Breast epithelium (tissue), 4 donors: ENCODE measurements around the gene GPR22. TPM values are rescaled to one million over a fixed set of nuclear protein-coding genes. Genes with fewer than 3 reads are reported as not detected.

Experiments used
- DNase-seq, 2 donors: peaks; one replicate each; pipeline ENCODE4 v3.0.0-alpha.2; 2019; ENCODE audit warnings: low spot score in 2 of 2
- H3K27ac ChIP-seq, 2 donors: fragments of 200-600 bp; sonication (generic) in 1 of 2; one replicate each; pipeline ENCODE4 v1.5.1; 2016 to 2019; ENCODE audit warnings: mild to moderate bottlenecking in 1 of 2
- H3K27me3 ChIP-seq, 2 donors: fragments of 200-600 bp; sonication (generic) in 1 of 2; one replicate each; pipeline versions ENCODE4 v1.5.1 to v1.6.0; 2017 to 2019; ENCODE audit warnings: control low read depth in 1 of 2, mild to moderate bottlenecking in 1 of 2
- H3K36me3 ChIP-seq: fragments of 200-600 bp; one replicate; pipeline ENCODE4 v1.5.1; 2019
- H3K4me1 ChIP-seq, 2 donors: fragments of 200-600 bp; sonication (generic); one replicate each; pipeline ENCODE4 v1.5.1; 2016 to 2019; ENCODE audit warnings: control low read depth in 1 of 2
- H3K4me3 ChIP-seq, 3 donors: fragments of 200-600 bp; sonication (generic); 1 replicate in 2 of 3; 2 replicates in 1 of 3; pipeline ENCODE4 v1.5.1; 2016 to 2019; ENCODE audit warnings: mild to moderate bottlenecking in 3 of 3, moderate library complexity in 2 of 3
- H3K9me3 ChIP-seq, 2 donors: fragments of 200-600 bp; sonication (generic) in 1 of 2; one replicate each; pipeline ENCODE4 v1.5.1; 2016 to 2019; ENCODE audit warnings: control low read depth in 1 of 2
- POLR2A ChIP-seq: fragments of 450-650 bp; IDR thresholded peaks from one replicate; pipeline ENCODE4 v1.6.1; 2016; ENCODE audit warnings: antibody characterized with exemption, mild to moderate bottlenecking, moderate library complexity
- POLR2AphosphoS5 ChIP-seq, 3 donors: sonication (generic); formaldehyde crosslinking; IDR thresholded peaks; one replicate each; pipeline ENCODE4 v1.6.1; 2017; ENCODE audit warnings: antibody characterized with exemption in 3 of 3
- intact Hi-C: fragments of 100-400 bp; cut with DNase I; formaldehyde crosslinking; loops from one replicate; pipeline ENCODE4 v1.15.1; 2023; ENCODE audit warnings: low total_unique reads
- total RNA-seq, 3 donors: library from RNA; depleted of rRNA; stranded (reverse); fragments of >200 nt; gene quantifications; one replicate each; pipeline ENCODE4 v1.1.0, GENCODE V29; 2016
- TF ChIP-seq, protein P1 (sequence below), 3 donors: fragments of 450-650 bp; IDR thresholded peaks; one replicate each; pipeline ENCODE4 v1.5.1; 2016 to 2017; ENCODE audit warnings: antibody characterized with exemption in 3 of 3, mild to moderate bottlenecking in 3 of 3, moderate library complexity in 3 of 3

The GPR22 gene
- total RNA-seq, 3 donors from 2014 or later, result not detected

DNA sequence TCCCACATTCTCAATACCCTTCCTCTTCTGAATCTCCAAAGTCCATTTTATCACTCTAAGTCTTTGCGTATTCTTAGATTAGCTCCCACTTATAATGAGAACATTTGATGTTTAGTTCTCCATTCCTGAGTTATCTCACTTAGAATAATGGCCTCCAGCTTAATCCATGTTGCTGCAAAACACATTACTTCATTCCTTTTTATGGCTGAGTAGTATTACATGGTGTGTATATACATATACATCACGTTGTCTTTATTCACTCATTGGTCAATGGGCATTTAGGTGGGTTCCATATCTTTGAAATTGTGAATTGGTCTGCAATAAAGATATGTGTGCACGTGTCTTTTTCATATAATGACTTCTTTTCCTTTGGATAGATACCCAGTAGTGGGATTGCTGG lies 32.3 kb downstream of the GPR22 start:
- TF ChIP-seq POLR2A, result no peak
- DNase-seq, result no peak
- no peak overlapping the region for H3K4me3 ChIP-seq
- intact Hi-C loops, result no loop called here
- H3K4me1 ChIP-seq, result peaks cover 0 to 7% of the 10 kb centered on the region in 2 donors
- H3K9me3 ChIP-seq, result no peaks in the 10 kb centered on the region
- no peak overlapping the region for H3K27ac ChIP-seq
- H3K27me3 ChIP-seq, result no peaks in the 10 kb centered on the region
- no peaks in the 10 kb centered on the region for H3K36me3 ChIP-seq

DNA sequence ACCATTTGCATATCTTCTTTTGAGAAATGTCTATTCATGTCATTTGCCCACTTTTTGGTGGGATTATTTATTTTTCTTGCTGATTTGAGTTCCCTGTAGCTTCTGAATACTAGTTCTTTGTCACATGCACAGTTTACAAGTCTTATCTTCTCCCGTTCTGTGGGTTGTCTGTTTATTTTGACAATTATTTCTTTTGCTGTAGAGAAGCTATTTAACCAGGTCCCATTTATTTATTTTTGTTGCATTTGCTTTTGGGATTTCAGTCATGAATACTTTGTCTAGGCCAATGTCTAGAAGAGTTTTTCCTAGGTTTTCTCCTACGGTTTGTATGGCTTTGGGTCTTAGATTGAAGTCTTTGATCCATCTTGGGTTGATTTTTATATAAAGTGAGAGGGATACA lies 32.9 kb downstream of the GPR22 start:
- no peak for DNase-seq
- intact Hi-C loops, result no loop called here

DNA sequence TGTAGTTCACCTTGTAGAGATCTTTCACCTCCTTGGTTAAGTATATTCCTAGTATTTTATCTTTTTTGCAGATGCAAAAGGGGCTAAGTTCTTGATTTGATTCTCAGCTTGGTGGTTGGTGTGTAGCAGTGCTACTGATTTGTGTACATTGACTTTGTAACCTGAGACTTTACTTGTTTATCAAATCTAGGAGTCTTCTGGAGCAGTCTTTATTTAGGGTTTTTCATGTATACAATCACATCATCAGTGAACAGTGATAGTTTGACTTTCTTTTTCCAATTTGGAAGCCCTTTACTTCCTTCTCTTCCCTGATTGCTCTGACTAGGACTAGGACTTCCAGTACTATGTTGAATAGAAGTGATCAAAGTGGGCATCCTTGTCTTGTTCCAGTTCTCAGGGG lies 33.8 kb downstream of the GPR22 start:
- DNase-seq, result no peak
- Histone ChIP-seq H3K4me1 (peaks cover 0 to 7% of the 10 kb centered on the region in 2 donors), H3K27me3 (no peaks in the 10 kb centered on the region), H3K36me3 (no peaks in the 10 kb centered on the region), H3K27ac (no peak overlapping the region), H3K9me3 (no peaks in the 10 kb centered on the region), H3K4me3 (no peak overlapping the region)
- no peak for TF ChIP-seq POLR2A
- intact Hi-C loops, result no loop called here

More for the DNA sequence above, 32.9 kb downstream of the GPR22 start:
- H3K4me3 ChIP-seq, result no peak overlapping the region
- peaks cover 0 to 7% of the 10 kb centered on the region in 2 donors for H3K4me1 ChIP-seq
- TF ChIP-seq POLR2A (no peak), POLR2AphosphoS5 (IDR thresholded peaks at IDR 0.05) (no peak)
- TF ChIP-seq, protein P1, sequence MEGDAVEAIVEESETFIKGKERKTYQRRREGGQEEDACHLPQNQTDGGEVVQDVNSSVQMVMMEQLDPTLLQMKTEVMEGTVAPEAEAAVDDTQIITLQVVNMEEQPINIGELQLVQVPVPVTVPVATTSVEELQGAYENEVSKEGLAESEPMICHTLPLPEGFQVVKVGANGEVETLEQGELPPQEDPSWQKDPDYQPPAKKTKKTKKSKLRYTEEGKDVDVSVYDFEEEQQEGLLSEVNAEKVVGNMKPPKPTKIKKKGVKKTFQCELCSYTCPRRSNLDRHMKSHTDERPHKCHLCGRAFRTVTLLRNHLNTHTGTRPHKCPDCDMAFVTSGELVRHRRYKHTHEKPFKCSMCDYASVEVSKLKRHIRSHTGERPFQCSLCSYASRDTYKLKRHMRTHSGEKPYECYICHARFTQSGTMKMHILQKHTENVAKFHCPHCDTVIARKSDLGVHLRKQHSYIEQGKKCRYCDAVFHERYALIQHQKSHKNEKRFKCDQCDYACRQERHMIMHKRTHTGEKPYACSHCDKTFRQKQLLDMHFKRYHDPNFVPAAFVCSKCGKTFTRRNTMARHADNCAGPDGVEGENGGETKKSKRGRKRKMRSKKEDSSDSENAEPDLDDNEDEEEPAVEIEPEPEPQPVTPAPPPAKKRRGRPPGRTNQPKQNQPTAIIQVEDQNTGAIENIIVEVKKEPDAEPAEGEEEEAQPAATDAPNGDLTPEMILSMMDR (IDR thresholded peaks at IDR 0.05), result no peak
- H3K27ac ChIP-seq, result no peak overlapping the region
- H3K27me3 ChIP-seq, result no peaks in the 10 kb centered on the region
- no peaks in the 10 kb centered on the region for H3K9me3 ChIP-seq
- no peaks in the 10 kb centered on the region for H3K36me3 ChIP-seq

DNA sequence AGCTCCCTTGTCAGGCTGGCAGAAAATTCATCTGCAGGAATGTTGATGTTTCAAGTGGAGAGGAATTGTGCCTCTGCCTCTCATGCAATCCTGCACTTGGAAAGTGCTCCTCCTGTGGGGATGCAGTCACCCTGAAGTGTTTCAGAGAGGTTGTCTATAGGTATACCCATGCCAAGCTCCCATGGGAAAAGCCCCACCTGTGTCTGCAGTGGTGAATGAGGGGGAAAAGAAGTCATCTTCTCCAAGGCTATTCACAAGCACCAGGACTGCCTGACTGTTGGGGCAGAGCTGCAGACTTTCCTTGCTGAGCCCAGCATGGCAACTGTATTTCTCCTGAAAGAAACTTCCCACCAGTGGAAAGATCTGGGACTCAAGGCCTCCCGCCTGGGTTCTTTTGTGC lies 35.5 kb downstream of the GPR22 start:
- intact Hi-C loops, result no loop called here
- Histone ChIP-seq H3K9me3 (no peaks in the 10 kb centered on the region), H3K4me1 (peaks cover 0 to 7% of the 10 kb centered on the region in 2 donors), H3K27me3 (no peaks in the 10 kb centered on the region), H3K36me3 (no peaks in the 10 kb centered on the region), H3K4me3 (no peak overlapping the region), H3K27ac (no peak overlapping the region)
- TF ChIP-seq, protein P1 (IDR thresholded peaks at IDR 0.05), result no peak
- no peak for TF ChIP-seq POLR2A
- no peak for TF ChIP-seq POLR2AphosphoS5 (IDR thresholded peaks at IDR 0.05)
- DNase-seq, result no peak

DNA sequence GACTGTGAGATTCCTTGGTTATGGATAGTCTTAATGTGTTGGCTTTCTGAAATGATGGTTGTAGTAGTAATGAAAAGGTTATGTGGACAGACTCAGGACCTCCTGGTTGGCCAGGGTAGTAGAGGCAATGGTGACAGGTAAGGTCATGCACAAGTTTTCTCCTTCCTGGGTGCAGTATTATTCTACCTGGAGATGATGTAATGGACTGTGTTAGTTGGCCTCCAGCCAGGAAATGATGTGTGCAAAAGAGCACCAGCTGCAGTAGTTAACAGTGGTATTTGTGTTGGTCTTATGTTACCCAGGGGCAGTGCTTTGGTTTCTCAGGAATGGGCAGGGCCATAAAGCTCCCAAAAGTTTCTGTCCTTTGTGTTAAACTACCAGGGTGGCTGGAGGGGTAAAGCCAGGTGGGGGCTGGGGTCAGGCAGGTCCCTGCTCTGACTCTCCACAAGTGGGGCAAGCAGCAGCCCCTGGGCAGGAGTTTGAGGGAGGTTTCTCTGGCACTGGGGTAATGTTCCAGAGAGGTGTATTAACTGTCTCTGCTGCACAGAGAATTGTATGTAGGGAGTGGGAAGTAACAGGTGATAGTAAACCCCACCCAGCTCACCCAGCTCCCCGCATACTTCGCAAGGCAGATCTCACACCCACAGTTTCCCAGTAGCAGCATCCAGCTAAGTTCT lies 36.3 kb downstream of the GPR22 start:
- Histone ChIP-seq H3K36me3 (no peaks in the 10 kb centered on the region), H3K9me3 (no peaks in the 10 kb centered on the region), H3K4me1 (peaks cover 0 to 7% of the 10 kb centered on the region in 2 donors), H3K27ac (peak overlapping the region; percentile 53 to 65), H3K4me3 (no peak overlapping the region), H3K27me3 (no peaks in the 10 kb centered on the region)
- DNase-seq, result peak in 1 of 2 donors; percentile 55
- intact Hi-C loops, result no loop called here
- TF ChIP-seq, protein P1 (IDR thresholded peaks at IDR 0.05), result no peak
- TF ChIP-seq POLR2AphosphoS5 (IDR thresholded peaks at IDR 0.05), result no peak
- TF ChIP-seq POLR2A, result no peak

DNA sequence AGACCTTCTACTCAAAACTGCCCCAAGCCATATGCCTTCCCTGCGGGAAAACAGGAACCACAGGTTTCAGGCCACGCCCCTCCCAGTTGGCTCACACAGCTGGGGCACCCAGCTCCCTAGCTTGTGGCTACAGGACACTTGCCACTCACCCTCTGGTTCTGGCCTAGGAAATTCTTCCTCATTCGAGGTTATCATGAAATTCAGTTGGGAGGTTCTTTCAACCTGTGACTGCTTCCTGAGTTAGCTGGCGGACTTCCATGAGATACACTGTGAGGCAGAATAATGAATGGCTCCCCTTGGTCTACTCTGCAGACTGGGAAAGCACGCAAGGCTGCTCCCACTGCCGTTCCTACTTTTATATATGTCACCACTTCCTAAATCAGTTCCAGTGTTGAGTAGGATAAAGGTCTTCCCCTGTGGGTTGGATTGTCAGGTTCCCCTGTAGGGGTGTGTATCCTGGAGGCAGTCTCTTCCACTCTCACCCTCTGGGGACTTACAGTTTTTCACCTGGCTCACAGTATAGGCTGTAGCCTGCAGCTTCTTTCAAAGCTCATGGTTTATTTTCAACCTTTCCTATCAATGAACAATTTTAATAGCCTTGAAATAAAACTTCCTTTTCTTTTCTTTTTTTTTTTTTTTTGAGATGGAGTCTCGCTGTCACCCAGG lies 37.0 kb downstream of the GPR22 start:
- DNase-seq, result peak; percentile 45 to 68

More for the DNA sequence above, 37.0 kb downstream of the GPR22 start:
- TF ChIP-seq POLR2A (no peak), POLR2AphosphoS5 (IDR thresholded peaks at IDR 0.05) (no peak)
- TF ChIP-seq, protein P1 (IDR thresholded peaks at IDR 0.05), result no peak
- Histone ChIP-seq H3K4me1 (peaks cover 0 to 7% of the 10 kb centered on the region in 2 donors), H3K27ac (peak overlapping the region; percentile 53 to 65), H3K36me3 (no peaks in the 10 kb centered on the region), H3K9me3 (no peaks in the 10 kb centered on the region), H3K27me3 (no peaks in the 10 kb centered on the region), H3K4me3 (no peak overlapping the region)
- intact Hi-C loops, result no loop called here
